Measurements from ENCODE around the gene SEPHS2.

The SEPHS2 gene

GRCh38 chr16:30421010-30421409 lies 24.7 kb downstream of the SEPHS2 start:
- Histone ChIP-seq H3K4me3 (ENCODE audit: low read depth in 1 of 2, low read length in 2 of 2) (no peak overlapping the region), H3K4me2 (ENCODE audit: insufficient read depth, low read length) (no peak overlapping the region), H3K79me2 (ENCODE audit: insufficient read depth, low read length) (peaks cover 24% of the 10 kb centered on the region), H3K36me3 (ENCODE audit: insufficient read depth, low read length) (peaks cover 57% of the 10 kb centered on the region), H2AFZ (ENCODE audit: low read depth, low read length) (no peak overlapping the region), H3K9me3 (ENCODE audit: insufficient read depth, low read length, severe bottlenecking) (no peaks in the 10 kb centered on the region), H3K27ac (ENCODE audit: low read length) (no peak overlapping the region), H3K9ac (ENCODE audit: low read depth, low read length) (no peak overlapping the region), H3K4me1 (ENCODE audit: insufficient read depth, low read length) (peaks cover 23% of the 10 kb centered on the region), H3K27me3 (ENCODE audit: insufficient read depth, low read length, poor library complexity) (no peaks in the 10 kb centered on the region), H4K20me1 (ENCODE audit: insufficient read depth, low read length) (peaks cover 16% of the 10 kb centered on the region; the same call in 1 of the 2 replicates)
- TF ChIP-seq, protein P1, sequence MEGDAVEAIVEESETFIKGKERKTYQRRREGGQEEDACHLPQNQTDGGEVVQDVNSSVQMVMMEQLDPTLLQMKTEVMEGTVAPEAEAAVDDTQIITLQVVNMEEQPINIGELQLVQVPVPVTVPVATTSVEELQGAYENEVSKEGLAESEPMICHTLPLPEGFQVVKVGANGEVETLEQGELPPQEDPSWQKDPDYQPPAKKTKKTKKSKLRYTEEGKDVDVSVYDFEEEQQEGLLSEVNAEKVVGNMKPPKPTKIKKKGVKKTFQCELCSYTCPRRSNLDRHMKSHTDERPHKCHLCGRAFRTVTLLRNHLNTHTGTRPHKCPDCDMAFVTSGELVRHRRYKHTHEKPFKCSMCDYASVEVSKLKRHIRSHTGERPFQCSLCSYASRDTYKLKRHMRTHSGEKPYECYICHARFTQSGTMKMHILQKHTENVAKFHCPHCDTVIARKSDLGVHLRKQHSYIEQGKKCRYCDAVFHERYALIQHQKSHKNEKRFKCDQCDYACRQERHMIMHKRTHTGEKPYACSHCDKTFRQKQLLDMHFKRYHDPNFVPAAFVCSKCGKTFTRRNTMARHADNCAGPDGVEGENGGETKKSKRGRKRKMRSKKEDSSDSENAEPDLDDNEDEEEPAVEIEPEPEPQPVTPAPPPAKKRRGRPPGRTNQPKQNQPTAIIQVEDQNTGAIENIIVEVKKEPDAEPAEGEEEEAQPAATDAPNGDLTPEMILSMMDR (IDR thresholded peaks at IDR 0.05; ENCODE audit: borderline replicate concordance, extremely low read depth, low read length, poor library complexity, severe bottlenecking), result no peak
- no peak for TF ChIP-seq EZH2 (IDR thresholded peaks at IDR 0.05; ENCODE audit: borderline replicate concordance, low read depth, low read length, severe bottlenecking)
- DNase-seq (no peak), ATAC-seq (ENCODE audit: insufficient read depth, low read depth) (no peak)

GRCh38 chr16:30418350-30419181 lies 27.1 kb downstream of the SEPHS2 start:
- Histone ChIP-seq H3K36me3 (ENCODE audit: insufficient read depth, low read length) (peaks cover 47% of the 10 kb centered on the region), H4K20me1 (ENCODE audit: insufficient read depth, low read length) (peaks cover 11% of the 10 kb centered on the region; the same call in 1 of the 2 replicates), H3K79me2 (ENCODE audit: insufficient read depth, low read length) (peaks cover 20% of the 10 kb centered on the region; the same call in 1 of the 2 replicates), H3K4me3 (ENCODE audit: low read depth in 1 of 2, low read length in 2 of 2) (peak overlapping the region; percentile 30 to 70; a peak in 3 of 4 replicates), H3K4me2 (ENCODE audit: insufficient read depth, low read length) (peak overlapping the region; percentile 87), H3K9me3 (ENCODE audit: insufficient read depth, low read length, severe bottlenecking) (no peaks in the 10 kb centered on the region), H2AFZ (ENCODE audit: low read depth, low read length) (peak overlapping the region; percentile 88), H3K4me1 (ENCODE audit: insufficient read depth, low read length) (peaks cover 23% of the 10 kb centered on the region), H3K27me3 (ENCODE audit: insufficient read depth, low read length, poor library complexity) (no peaks in the 10 kb centered on the region), H3K9ac (ENCODE audit: low read depth, low read length) (peak overlapping the region; percentile 74), H3K27ac (ENCODE audit: low read length) (peak overlapping the region; percentile 87)
- DNase-seq (no peak), ATAC-seq (ENCODE audit: insufficient read depth, low read depth) (no peak)
- TF ChIP-seq, protein P1 (IDR thresholded peaks at IDR 0.05; ENCODE audit: borderline replicate concordance, extremely low read depth, low read length, poor library complexity, severe bottlenecking), result no peak
- TF ChIP-seq EZH2 (IDR thresholded peaks at IDR 0.05; ENCODE audit: borderline replicate concordance, low read depth, low read length, severe bottlenecking), result no peak

GRCh38 chr16:30417529-30418349 lies 27.9 kb downstream of the SEPHS2 start:
- Histone ChIP-seq H2AFZ (ENCODE audit: low read depth, low read length) (peak overlapping the region; percentile 88), H3K79me2 (ENCODE audit: insufficient read depth, low read length) (peaks cover 27% of the 10 kb centered on the region; the same call in 1 of the 2 replicates), H3K4me3 (ENCODE audit: low read depth in 1 of 2, low read length in 2 of 2) (peak overlapping the region; percentile 30 to 70; a peak in 3 of 4 replicates), H3K36me3 (ENCODE audit: insufficient read depth, low read length) (peaks cover 48% of the 10 kb centered on the region), H3K9me3 (ENCODE audit: insufficient read depth, low read length, severe bottlenecking) (no peaks in the 10 kb centered on the region), H3K27ac (ENCODE audit: low read length) (peak overlapping the region; percentile 87), H3K4me2 (ENCODE audit: insufficient read depth, low read length) (peak overlapping the region; percentile 87), H4K20me1 (ENCODE audit: insufficient read depth, low read length) (peaks cover 11% of the 10 kb centered on the region; the same call in 1 of the 2 replicates), H3K27me3 (ENCODE audit: insufficient read depth, low read length, poor library complexity) (no peaks in the 10 kb centered on the region), H3K4me1 (ENCODE audit: insufficient read depth, low read length) (peaks cover 24% of the 10 kb centered on the region), H3K9ac (ENCODE audit: low read depth, low read length) (peak overlapping the region; percentile 74)
- TF ChIP-seq, protein P1 (IDR thresholded peaks at IDR 0.05; ENCODE audit: borderline replicate concordance, extremely low read depth, low read length, poor library complexity, severe bottlenecking), result peak; percentile 7
- no peak for TF ChIP-seq EZH2 (IDR thresholded peaks at IDR 0.05; ENCODE audit: borderline replicate concordance, low read depth, low read length, severe bottlenecking)
- peak; percentile 87 for ATAC-seq (ENCODE audit: insufficient read depth, low read depth)
- peak; percentile 91 for DNase-seq
